H9 (cell line): ENCODE data around the gene MGME1. TPM values are rescaled to one million over a fixed set of nuclear protein-coding genes. Genes with fewer than 3 reads are reported as not detected.

ENCODE experiments used
- DNase-seq: peaks from one replicate; pipeline ENCODE4 v3.0.0-alpha.2; 2017
- H2AFZ ChIP-seq: one replicate; pipeline ENCODE4 v1.6.1; 2013; ENCODE audit warnings: mild to moderate bottlenecking, low read length, control low read depth, moderate library complexity
- H2AK5ac ChIP-seq: 2 replicates; pipeline ENCODE4 v1.6.1; 2013; ENCODE audit warnings: low read length, control low read depth, mixed read lengths; ENCODE audit not compliant: insufficient read length
- H2BK120ac ChIP-seq: one replicate; pipeline ENCODE4 v1.6.1; 2013; ENCODE audit warnings: low read depth, mild to moderate bottlenecking, low read length, control low read depth, inconsistent platforms; ENCODE audit not compliant: poor library complexity, severe bottlenecking
- H2BK12ac ChIP-seq: 2 replicates; pipeline ENCODE4 v1.6.1; 2013; ENCODE audit warnings: low read length, control low read depth, mixed read lengths, low read depth; ENCODE audit not compliant: insufficient read length
- H2BK15ac ChIP-seq: 2 replicates; pipeline ENCODE4 v1.6.1; 2013; ENCODE audit warnings: low read depth, low read length, control low read depth
- H2BK20ac ChIP-seq: one replicate; pipeline ENCODE4 v1.6.1; 2013; ENCODE audit warnings: low read depth, mild to moderate bottlenecking, low read length, control low read depth, inconsistent platforms; ENCODE audit not compliant: poor library complexity, severe bottlenecking
- H2BK5ac ChIP-seq: 2 replicates; pipeline ENCODE4 v1.6.1; 2013; ENCODE audit warnings: low read length, control low read depth, mixed read lengths; ENCODE audit not compliant: insufficient read length
- H3K14ac ChIP-seq: 2 replicates; pipeline ENCODE4 v1.6.1; 2013; ENCODE audit warnings: low read length, control low read depth; ENCODE audit not compliant: insufficient read depth
- H3K18ac ChIP-seq: 2 replicates; pipeline ENCODE4 v1.6.1; 2013; ENCODE audit warnings: low read depth, mild to moderate bottlenecking, mixed read lengths, low read length, control low read depth; ENCODE audit not compliant: insufficient read length
- H3K23ac ChIP-seq: 2 replicates; pipeline ENCODE4 v1.6.1; 2013; ENCODE audit warnings: low read length, control low read depth, mixed read lengths, low read depth; ENCODE audit not compliant: insufficient read length
- H3K23me2 ChIP-seq: 2 replicates; pipeline ENCODE4 v1.6.1; 2013; ENCODE audit warnings: low read depth, mild to moderate bottlenecking, mixed read lengths, low read length, control low read depth; ENCODE audit not compliant: insufficient read length, poor library complexity, severe bottlenecking
- H3K27ac ChIP-seq: 2 replicates; pipeline ENCODE4 v1.5.1; 2013; ENCODE audit warnings: low read length, control low read depth, mixed read lengths, low read depth; ENCODE audit not compliant: insufficient read length
- H3K27me3 ChIP-seq: 2 replicates; pipeline ENCODE4 v1.6.1; 2013; ENCODE audit warnings: low read length, control low read depth, inconsistent platforms; ENCODE audit not compliant: insufficient read depth
- H3K4ac ChIP-seq: 2 replicates; pipeline ENCODE4 v1.6.1; 2013; ENCODE audit warnings: low read depth, mild to moderate bottlenecking, control low read depth, inconsistent platforms, low read length, moderate library complexity
- H3K4me1 ChIP-seq: 2 replicates; pipeline ENCODE4 v1.6.1; 2013; ENCODE audit warnings: low read length, control low read depth, inconsistent platforms; ENCODE audit not compliant: insufficient read depth
- H3K4me2 ChIP-seq: 2 replicates; pipeline ENCODE4 v1.6.1; 2013; ENCODE audit warnings: low read length, control low read depth, mixed read lengths; ENCODE audit not compliant: insufficient read length, insufficient read depth
- H3K56ac ChIP-seq: 2 replicates; pipeline ENCODE4 v1.6.1; 2013; ENCODE audit warnings: low read depth, mild to moderate bottlenecking, mixed read lengths, low read length, control low read depth; ENCODE audit not compliant: insufficient read length
- H3K79me1 ChIP-seq: 2 replicates; pipeline ENCODE4 v1.6.1; 2013; ENCODE audit warnings: low read depth, mild to moderate bottlenecking, moderate library complexity, low read length, control low read depth, inconsistent platforms; ENCODE audit not compliant: insufficient read depth, poor library complexity, severe bottlenecking
- H3K79me2 ChIP-seq: 2 replicates; pipeline ENCODE4 v1.6.1; 2013; ENCODE audit warnings: low read length, control low read depth, inconsistent platforms; ENCODE audit not compliant: insufficient read depth
- H3K9ac ChIP-seq: 2 replicates; pipeline ENCODE4 v1.6.1; 2013; ENCODE audit warnings: low read length, control low read depth, mixed read lengths; ENCODE audit not compliant: insufficient read length; ENCODE audit errors: extremely low read depth
- H3K9me3 ChIP-seq: one replicate; pipeline ENCODE4 v1.6.1; 2013; ENCODE audit warnings: low read depth, low read length, inconsistent platforms; ENCODE audit not compliant: control insufficient read depth
- H3T11ph ChIP-seq: one replicate; pipeline ENCODE4 v1.6.1; 2013; ENCODE audit warnings: mild to moderate bottlenecking, low read length, control low read depth, inconsistent platforms
- H4K20me1 ChIP-seq: one replicate; pipeline ENCODE4 v1.6.1; 2013; ENCODE audit not compliant: control insufficient read depth, insufficient read length, insufficient read depth
- H4K5ac ChIP-seq: 2 replicates; pipeline ENCODE4 v1.6.1; 2013; ENCODE audit warnings: low read depth, mild to moderate bottlenecking, mixed read lengths, low read length, control low read depth; ENCODE audit not compliant: insufficient read length
- H4K8ac ChIP-seq: replicated peaks from 2 replicates; pipeline ENCODE4 v1.6.1; 2013; ENCODE audit warnings: low read length, control low read depth, mixed read lengths, low read depth; ENCODE audit not compliant: insufficient read length
- H4K91ac ChIP-seq: 2 replicates; pipeline ENCODE4 v1.6.1; 2013; ENCODE audit warnings: low read depth, mild to moderate bottlenecking, moderate library complexity, mixed read lengths, low read length, control low read depth; ENCODE audit not compliant: insufficient read length
- H3K27ac Mint-ChIP-seq, 3 experiments: 2 replicates in 2 of 3; 3 replicates in 1 of 3; pipeline ENCODE4 v1.8.0; 2020 to 2021; ENCODE audit warnings: mixed read lengths in 3 of 3, mild to moderate bottlenecking in 1 of 3, moderate library complexity in 1 of 3
- H3K27me3 Mint-ChIP-seq: 2 replicates; pipeline ENCODE4 v1.8.0; 2021; ENCODE audit warnings: low read depth, mild to moderate bottlenecking, moderate library complexity, mixed read lengths
- H3K36me3 Mint-ChIP-seq, 3 experiments: 2 replicates in 2 of 3; 3 replicates in 1 of 3; pipeline ENCODE4 v1.8.0; 2020 to 2021; ENCODE audit warnings: low read depth in 3 of 3, mixed read lengths in 3 of 3; ENCODE audit not compliant: insufficient read depth in 1 of 3
- H3K4me1 Mint-ChIP-seq, 2 experiments: 2 replicates each; pipeline ENCODE4 v1.8.0; 2020; ENCODE audit warnings: mixed read lengths in 2 of 2
- H3K4me3 Mint-ChIP-seq, 2 experiments: 2 replicates in 1 of 2; 3 replicates in 1 of 2; pipeline ENCODE4 v1.8.0; 2020 to 2021; ENCODE audit warnings: mild to moderate bottlenecking in 2 of 2, mixed read lengths in 2 of 2, moderate library complexity in 1 of 2
- H3K9me3 Mint-ChIP-seq, 2 experiments: 2 replicates in 1 of 2; 3 replicates in 1 of 2; pipeline ENCODE4 v1.8.0; 2020; ENCODE audit warnings: mild to moderate bottlenecking in 2 of 2, mixed read lengths in 2 of 2, moderate library complexity in 1 of 2
- CTCF ChIP-seq: fragments of 200-600 bp; sonication (generic); conservative IDR thresholded peaks from 3 replicates; pipeline ENCODE4 v1.8.0; 2021; ENCODE audit warnings: antibody characterized with exemption, mild to moderate bottlenecking
- WGBS: extraction: QIAGEN DNeasy Blood & Tissue Kit; methylation state at CpG from one replicate; pipeline ENCODE4 v1.1.7; 2013; ENCODE audit warnings: missing lambda C conversion rate, low lambda C conversion rate, mixed read lengths; ENCODE audit not compliant: insufficient read length; ENCODE audit errors: extremely low coverage; 5-methylcytosine and 5-hydroxymethylcytosine counted together
- total RNA-seq: library from RNA; stranded (reverse); gene quantifications from 2 replicates; pipeline ENCODE4 v1.2.1, GENCODE V29; 2021

MGME1 gene
- total RNA-seq, 1 experiment from 2014 or later = 48.9 TPM

DNA sequence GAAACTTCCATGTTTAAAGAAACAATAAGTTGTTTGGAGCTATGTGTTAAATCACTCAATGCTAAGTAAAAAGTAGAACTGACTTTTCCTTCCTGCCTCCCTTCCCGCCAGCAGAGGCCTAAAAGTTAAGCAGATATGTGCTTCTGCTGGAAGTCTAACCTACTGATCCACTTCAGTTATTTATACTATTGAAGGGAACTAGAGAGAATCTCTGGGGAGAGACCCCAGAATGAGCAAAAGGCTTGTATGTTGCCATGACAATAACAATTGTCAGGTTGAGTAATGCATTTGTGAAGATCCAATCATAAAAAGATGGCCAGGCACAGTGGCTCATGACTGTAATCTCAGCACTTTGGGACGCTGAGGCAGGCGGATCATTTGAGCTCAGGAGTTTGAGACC is 24.7 kb downstream of the MGME1 start:
- no peak overlapping the region for H2BK15ac ChIP-seq
- H4K20me1 ChIP-seq = no peaks in the 10 kb centered on the region
- no peak overlapping the region for H3K14ac ChIP-seq
- H2BK20ac ChIP-seq = no peak overlapping the region
- H3K23ac ChIP-seq = no peak overlapping the region
- H3K36me3 Mint-ChIP-seq = peaks cover 10 to 24% (median 20%) of the 10 kb centered on the region in 3 experiments; a peak in 5 of 7 replicates
- no peak overlapping the region for H2BK120ac ChIP-seq
- H3K4me3 Mint-ChIP-seq = no peak overlapping the region
- TF ChIP-seq CTCF = no peak
- H4K91ac ChIP-seq = no peak overlapping the region
- no peaks in the 10 kb centered on the region for H3K9me3 ChIP-seq
- no peaks in the 10 kb centered on the region for H3K79me1 ChIP-seq
- H4K8ac ChIP-seq = no peak overlapping the region
- H3K27me3 ChIP-seq = no peaks in the 10 kb centered on the region
- H3K27ac Mint-ChIP-seq = peak overlapping the region in 2 of 3 experiments; percentile 52 to 61; a peak in 2 of 7 replicates
- no peaks in the 10 kb centered on the region for H3K27me3 Mint-ChIP-seq
- no peaks in the 10 kb centered on the region for H3K23me2 ChIP-seq
- no peak overlapping the region for H2BK12ac ChIP-seq
- no CpG with 5 or more reads among the region's 3 CpGs for WGBS
- H2BK5ac ChIP-seq = no peak overlapping the region
- no peak overlapping the region for H3K56ac ChIP-seq
- no peak overlapping the region for H2AK5ac ChIP-seq
- H4K5ac ChIP-seq = no peak overlapping the region
- H3K9ac ChIP-seq = no peak overlapping the region
- H3K27ac ChIP-seq = no peak overlapping the region
- no peak overlapping the region for H3T11ph ChIP-seq
- no peak overlapping the region for H2AFZ ChIP-seq
- H3K4me1 Mint-ChIP-seq = peaks cover 8 to 9% of the 10 kb centered on the region in 2 experiments
- no peaks in the 10 kb centered on the region for H3K9me3 Mint-ChIP-seq
- H3K18ac ChIP-seq = no peak overlapping the region
- H3K4ac ChIP-seq = no peak overlapping the region
- DNase-seq = no peak
- H3K4me2 ChIP-seq = no peak overlapping the region
- no peaks in the 10 kb centered on the region for H3K79me2 ChIP-seq
- no peaks in the 10 kb centered on the region for H3K4me1 ChIP-seq
